Loucy (cell line): ENCODE results near the gene DNM3.

Source experiments
- H2AFZ ChIP-seq: fragments of 200-600 bp; sonication (generic); 2 replicates; pipeline ENCODE4 v1.6.0; 2016; ENCODE audit warnings: antibody characterized with exemption, mild to moderate bottlenecking, low read length, moderate library complexity
- H3F3A ChIP-seq: fragments of 200-600 bp; 2 replicates; pipeline ENCODE4 v1.6.0; 2016; ENCODE audit warnings: antibody characterized with exemption, low read depth, mild to moderate bottlenecking
- H3K27me3 ChIP-seq: fragments of 200-600 bp; sonication (generic); 2 replicates; pipeline ENCODE4 v1.6.1; 2014; ENCODE audit warnings: low read length, mild to moderate bottlenecking; ENCODE audit not compliant: insufficient read depth, poor library complexity, severe bottlenecking
- H3K36me3 ChIP-seq: fragments of 200-600 bp; sonication (generic); 2 replicates; pipeline ENCODE4 v1.6.1; 2016; ENCODE audit warnings: low read length; ENCODE audit not compliant: insufficient read depth
- H3K4me1 ChIP-seq: fragments of 200-600 bp; sonication (generic); 2 replicates; pipeline ENCODE4 v1.5.1; 2014; ENCODE audit warnings: low read length, mild to moderate bottlenecking; ENCODE audit not compliant: insufficient read depth, poor library complexity, severe bottlenecking
- H3K4me2 ChIP-seq: fragments of 200-600 bp; sonication (generic); 2 replicates; pipeline ENCODE4 v1.6.0; 2014; ENCODE audit warnings: antibody characterized with exemption, low read length, low read depth, mild to moderate bottlenecking; ENCODE audit not compliant: poor library complexity, severe bottlenecking
- H3K4me3 ChIP-seq: fragments of 200-600 bp; sonication (generic); 2 replicates; pipeline ENCODE4 v1.5.1; 2014; ENCODE audit warnings: low read length, mild to moderate bottlenecking, mixed read lengths; ENCODE audit not compliant: poor library complexity, severe bottlenecking
- H3K79me2 ChIP-seq: fragments of 200-600 bp; sonication (generic); 2 replicates; pipeline ENCODE4 v1.6.1; 2014; ENCODE audit warnings: low read length; ENCODE audit not compliant: insufficient read depth
- H3K9ac ChIP-seq: fragments of 200-600 bp; sonication (generic); 2 replicates; pipeline ENCODE4 v1.6.0; 2014; ENCODE audit warnings: mild to moderate bottlenecking, low read depth, low read length, moderate library complexity; ENCODE audit not compliant: poor library complexity, severe bottlenecking
- H3K9me2 ChIP-seq: fragments of 200-600 bp; sonication (generic); replicated peaks from 2 replicates; pipeline ENCODE4 v1.6.1; 2016; ENCODE audit warnings: low read depth, low read length, mixed read lengths
- H3K9me3 ChIP-seq: fragments of 200-600 bp; sonication (generic); 2 replicates; pipeline ENCODE4 v1.6.1; 2014; ENCODE audit warnings: mild to moderate bottlenecking, antibody characterized with exemption, low read length, low read depth; ENCODE audit not compliant: insufficient read depth
- H4K20me1 ChIP-seq: fragments of 200-600 bp; sonication (generic); 2 replicates; pipeline ENCODE4 v1.6.0; 2014; ENCODE audit warnings: antibody characterized with exemption, low read length, mild to moderate bottlenecking; ENCODE audit not compliant: insufficient read depth, poor library complexity, severe bottlenecking
- EZH2phosphoT487 ChIP-seq: fragments of 200-600 bp; IDR thresholded peaks from 2 replicates; pipeline ENCODE4 v1.6.1; 2018; ENCODE audit warnings: antibody characterized with exemption, mild to moderate bottlenecking, moderate library complexity, borderline replicate concordance
- TF ChIP-seq, protein P1 (sequence below): fragments of 200-600 bp; sonication (generic); conservative IDR thresholded peaks from 2 replicates; pipeline ENCODE4 v1.5.1; 2014; ENCODE audit warnings: mild to moderate bottlenecking, antibody characterized with exemption, low read length

The DNM3 gene

DNA sequence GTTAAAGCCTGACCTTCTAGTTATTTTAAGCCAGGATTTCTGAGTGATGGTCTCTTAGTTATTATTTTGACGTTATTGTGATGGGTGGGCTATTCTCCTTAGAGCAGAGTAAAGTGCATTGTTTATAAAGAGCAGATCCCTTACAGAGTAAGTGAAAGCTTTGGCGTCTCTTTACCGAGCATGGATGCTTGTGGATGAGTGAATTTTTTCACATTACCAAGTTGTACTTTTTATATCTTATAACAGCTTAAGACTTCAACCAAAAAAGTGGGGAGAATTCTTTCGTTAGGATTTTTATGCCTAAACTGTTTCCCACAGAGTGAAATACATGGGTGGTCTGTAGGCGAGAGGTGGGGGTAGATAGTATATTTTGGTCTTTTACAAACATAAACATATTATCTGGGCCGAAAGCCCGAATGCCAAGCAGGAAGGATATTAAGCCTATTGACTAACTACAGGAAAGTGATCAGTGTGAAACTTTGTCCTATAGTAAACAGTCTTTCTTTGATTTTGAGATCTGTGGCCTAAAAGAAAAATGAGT is 300.1 kb downstream of the DNM3 start:
- no peak overlapping the region for H3K4me3 ChIP-seq
- H4K20me1 ChIP-seq: no peaks in the 10 kb centered on the region
- H2AFZ ChIP-seq: peak overlapping the region; percentile 47; the same call in 1 of the 2 replicates

DNA sequence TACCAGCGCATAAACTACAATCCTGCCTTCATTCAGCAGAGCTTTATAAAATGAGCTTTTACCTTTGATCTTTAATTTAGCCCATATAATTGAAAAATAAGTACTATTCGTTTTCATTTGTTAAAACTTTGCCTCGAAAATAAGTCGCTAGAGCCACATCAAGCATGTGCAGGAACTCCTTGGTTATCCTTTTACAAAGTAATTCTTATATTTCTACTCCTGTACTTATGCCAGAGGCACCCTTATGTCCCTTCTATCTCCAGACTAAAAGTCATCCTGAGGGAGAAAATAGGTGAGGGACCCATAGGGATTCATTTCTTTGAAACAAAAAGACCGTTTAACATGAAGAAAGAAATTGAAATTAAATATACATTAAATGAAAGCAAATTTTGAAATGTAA is 301.0 kb downstream of the DNM3 start:
- peaks cover 37% of the 10 kb centered on the region for H3K4me1 ChIP-seq
- no peaks in the 10 kb centered on the region for H3F3A ChIP-seq
- H3K27me3 ChIP-seq: no peaks in the 10 kb centered on the region
- H3K4me2 ChIP-seq: peak overlapping the region; percentile 64
- peak overlapping the region; percentile 37 for H3K9ac ChIP-seq
- no peaks in the 10 kb centered on the region for H3K79me2 ChIP-seq
- H3K9me3 ChIP-seq: no peaks in the 10 kb centered on the region
- no peaks in the 10 kb centered on the region for H3K36me3 ChIP-seq
- H2AFZ ChIP-seq: no peak overlapping the region
- peak overlapping the region; percentile 52 for H3K4me3 ChIP-seq
- H4K20me1 ChIP-seq: no peaks in the 10 kb centered on the region
- no peaks in the 10 kb centered on the region for H3K9me2 ChIP-seq
- no peak for TF ChIP-seq EZH2phosphoT487
- TF ChIP-seq, protein P1, sequence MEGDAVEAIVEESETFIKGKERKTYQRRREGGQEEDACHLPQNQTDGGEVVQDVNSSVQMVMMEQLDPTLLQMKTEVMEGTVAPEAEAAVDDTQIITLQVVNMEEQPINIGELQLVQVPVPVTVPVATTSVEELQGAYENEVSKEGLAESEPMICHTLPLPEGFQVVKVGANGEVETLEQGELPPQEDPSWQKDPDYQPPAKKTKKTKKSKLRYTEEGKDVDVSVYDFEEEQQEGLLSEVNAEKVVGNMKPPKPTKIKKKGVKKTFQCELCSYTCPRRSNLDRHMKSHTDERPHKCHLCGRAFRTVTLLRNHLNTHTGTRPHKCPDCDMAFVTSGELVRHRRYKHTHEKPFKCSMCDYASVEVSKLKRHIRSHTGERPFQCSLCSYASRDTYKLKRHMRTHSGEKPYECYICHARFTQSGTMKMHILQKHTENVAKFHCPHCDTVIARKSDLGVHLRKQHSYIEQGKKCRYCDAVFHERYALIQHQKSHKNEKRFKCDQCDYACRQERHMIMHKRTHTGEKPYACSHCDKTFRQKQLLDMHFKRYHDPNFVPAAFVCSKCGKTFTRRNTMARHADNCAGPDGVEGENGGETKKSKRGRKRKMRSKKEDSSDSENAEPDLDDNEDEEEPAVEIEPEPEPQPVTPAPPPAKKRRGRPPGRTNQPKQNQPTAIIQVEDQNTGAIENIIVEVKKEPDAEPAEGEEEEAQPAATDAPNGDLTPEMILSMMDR: no peak

More for the DNA sequence above, 300.1 kb downstream of the DNM3 start:
- H3K9ac ChIP-seq: no peak overlapping the region
- H3K9me3 ChIP-seq: no peaks in the 10 kb centered on the region
- no peaks in the 10 kb centered on the region for H3K79me2 ChIP-seq
- no peaks in the 10 kb centered on the region for H3F3A ChIP-seq
- H3K9me2 ChIP-seq: no peaks in the 10 kb centered on the region
- TF ChIP-seq, protein P1: no peak
- no peak for TF ChIP-seq EZH2phosphoT487
- no peaks in the 10 kb centered on the region for H3K27me3 ChIP-seq
- H3K36me3 ChIP-seq: no peaks in the 10 kb centered on the region
- peak overlapping the region; percentile 16 for H3K4me2 ChIP-seq
- H3K4me1 ChIP-seq: peaks cover 34% of the 10 kb centered on the region

DNA sequence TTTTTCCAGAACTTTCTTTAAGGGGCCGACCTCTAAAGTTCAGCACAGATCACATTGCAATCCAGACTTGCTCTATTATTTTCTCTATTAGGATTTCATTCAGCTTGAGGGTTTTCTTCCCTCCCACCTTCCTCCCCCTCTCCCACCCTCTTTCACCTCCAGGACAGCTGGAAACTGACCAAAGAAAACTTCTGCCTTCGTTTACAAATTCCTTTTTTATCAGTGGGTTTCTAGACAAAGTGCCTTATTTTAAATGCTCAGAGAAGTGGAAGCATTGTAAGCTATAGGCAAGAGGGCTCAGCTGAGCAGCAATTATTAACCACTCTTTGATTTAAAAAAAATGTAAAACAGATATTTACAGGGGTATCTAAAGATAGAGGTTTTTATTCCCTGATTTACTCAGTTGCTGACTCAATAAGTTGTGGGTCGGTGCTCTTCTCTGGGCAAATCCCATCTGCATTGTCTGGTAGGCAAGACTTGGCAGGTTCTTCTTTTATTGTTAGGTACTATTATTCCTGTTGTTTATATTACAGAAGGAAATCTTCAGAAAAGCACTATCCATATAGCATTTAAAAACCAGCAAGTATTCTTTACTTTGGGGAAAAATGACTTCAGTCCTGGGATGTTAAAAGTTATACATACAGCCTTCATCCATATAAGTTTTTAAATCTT is 302.2 kb downstream of the DNM3 start:
- H3K4me3 ChIP-seq: peak overlapping the region; percentile 52

More for the DNA sequence above, 302.2 kb downstream of the DNM3 start:
- Histone ChIP-seq H3F3A (no peaks in the 10 kb centered on the region), H3K36me3 (no peaks in the 10 kb centered on the region), H3K9me2 (no peaks in the 10 kb centered on the region), H2AFZ (peak overlapping the region; percentile 45; the same call in 1 of the 2 replicates), H3K9ac (peak overlapping the region; percentile 37), H3K4me2 (peak overlapping the region; percentile 64), H3K27me3 (no peaks in the 10 kb centered on the region), H3K4me1 (peaks cover 39% of the 10 kb centered on the region), H3K9me3 (no peaks in the 10 kb centered on the region), H4K20me1 (no peaks in the 10 kb centered on the region), H3K79me2 (no peaks in the 10 kb centered on the region)
- TF ChIP-seq EZH2phosphoT487: no peak
- TF ChIP-seq, protein P1: no peak
